ENCODE data around the gene SHISA8.

SHISA8 gene

GRCh38 chr22:41915786-41916493 lies 1.1 kb upstream of the SHISA8 start:
- H3K27ac ChIP-seq, result no peak overlapping the region
- no peak for DNase-seq (ENCODE audit: low read depth, low spot score)

GRCh38 chr22:41914611-41915034 lies 251 bp downstream of the SHISA8 start:
- no peak for DNase-seq (ENCODE audit: low read depth, low spot score)
- no peak overlapping the region for H3K27ac ChIP-seq

GRCh38 chr22:41913842-41914534 lies 886 bp downstream of the SHISA8 start:
- no peak for DNase-seq (ENCODE audit: low read depth, low spot score)

GRCh38 chr22:41913040-41913719 lies 1.7 kb downstream of the SHISA8 start:
- DNase-seq (ENCODE audit: low read depth, low spot score), result no peak
- no peak overlapping the region for H3K27ac ChIP-seq

More at GRCh38 chr22:41913842-41914534, 886 bp downstream of the SHISA8 start:
- no peak overlapping the region for H3K27ac ChIP-seq

GRCh38 chr22:41912338-41913039 lies 2.4 kb downstream of the SHISA8 start:
- DNase-seq (ENCODE audit: low read depth, low spot score), result no peak
- H3K27ac ChIP-seq, result no peak overlapping the region

GRCh38 chr22:41911001-41911611 lies 3.8 kb downstream of the SHISA8 start:
- DNase-seq (ENCODE audit: low read depth, low spot score), result no peak
- H3K27ac ChIP-seq, result no peak overlapping the region

GRCh38 chr22:41910050-41911000 lies 4.5 kb downstream of the SHISA8 start:
- no peak overlapping the region for H3K27ac ChIP-seq
- DNase-seq (ENCODE audit: low read depth, low spot score), result no peak

GRCh38 chr22:41909310-41910049 lies 5.4 kb downstream of the SHISA8 start:
- no peak for DNase-seq (ENCODE audit: low read depth, low spot score)

GRCh38 chr22:41908411-41909309 lies 6.2 kb downstream of the SHISA8 start:
- no peak for DNase-seq (ENCODE audit: low read depth, low spot score)
- H3K27ac ChIP-seq, result no peak overlapping the region

More at GRCh38 chr22:41909310-41910049, 5.4 kb downstream of the SHISA8 start:
- no peak overlapping the region for H3K27ac ChIP-seq

- no peak overlapping the region for H3K27ac ChIP-seq
These were observed 7.2 kb downstream of the SHISA8 start for GRCh38 chr22:41907436-41908401.

GRCh38 chr22:41906822-41907221 lies 8.1 kb downstream of the SHISA8 start:
- no peak for DNase-seq (ENCODE audit: low read depth, low spot score)

More at GRCh38 chr22:41907436-41908401, 7.2 kb downstream of the SHISA8 start:
- no peak for DNase-seq (ENCODE audit: low read depth, low spot score)

GRCh38 chr22:41905411-41906202 lies 9.3 kb downstream of the SHISA8 start:
- H3K27ac ChIP-seq, result no peak overlapping the region
- no peak for DNase-seq (ENCODE audit: low read depth, low spot score)

More at GRCh38 chr22:41906822-41907221, 8.1 kb downstream of the SHISA8 start:
- H3K27ac ChIP-seq, result no peak overlapping the region

- no peak overlapping the region for H3K27ac ChIP-seq
These were observed 10.1 kb downstream of the SHISA8 start for GRCh38 chr22:41904450-41905410.

GRCh38 chr22:41902932-41903421 lies 11.9 kb downstream of the SHISA8 start:
- H3K27ac ChIP-seq, result no peak overlapping the region
- no peak for DNase-seq (ENCODE audit: low read depth, low spot score)

More at GRCh38 chr22:41904450-41905410, 10.1 kb downstream of the SHISA8 start:
- DNase-seq (ENCODE audit: low read depth, low spot score), result no peak

Data from epithelial cell of prostate (primary cell).